ENCODE results near the gene KCNJ14.

Gene KCNJ14

GRCh38 chr19:48496959-48497727 lies 41.8 kb downstream of the KCNJ14 start:
- H3K9me3 ChIP-seq (ENCODE audit: control insufficient read depth, low read length) = no peaks in the 10 kb centered on the region
- no peaks in the 10 kb centered on the region for H3K36me3 ChIP-seq (ENCODE audit: control insufficient read depth, insufficient read depth, low read length)
- 94% methylated on average over 45 of the region's 45 CpGs for WGBS, 2 experiments
- peaks cover 20% of the 10 kb centered on the region for H3K27me3 ChIP-seq (ENCODE audit: control insufficient read depth, insufficient read depth, low read length, poor library complexity, severe bottlenecking)
- no peak overlapping the region for H3K27ac ChIP-seq (ENCODE audit: insufficient read depth, low read depth, low read length, poor library complexity, severe bottlenecking)
- no peaks in the 10 kb centered on the region for H3K4me1 ChIP-seq (ENCODE audit: control insufficient read depth, insufficient read depth, low read length)
- no peak overlapping the region for H3K4me3 ChIP-seq (ENCODE audit: insufficient read depth, low read depth, low read length)

- 94% methylated on average over 46 of the region's 46 CpGs for WGBS, 2 experiments
- H3K27me3 ChIP-seq (ENCODE audit: control insufficient read depth, insufficient read depth, low read length, poor library complexity, severe bottlenecking) = peaks cover 19% of the 10 kb centered on the region
- peaks cover 4% of the 10 kb centered on the region for H3K4me1 ChIP-seq (ENCODE audit: control insufficient read depth, insufficient read depth, low read length)
- no peaks in the 10 kb centered on the region for H3K36me3 ChIP-seq (ENCODE audit: control insufficient read depth, insufficient read depth, low read length)
- no peak overlapping the region for H3K27ac ChIP-seq (ENCODE audit: insufficient read depth, low read depth, low read length, poor library complexity, severe bottlenecking)
- no peak overlapping the region for H3K4me3 ChIP-seq (ENCODE audit: insufficient read depth, low read depth, low read length)
- no peaks in the 10 kb centered on the region for H3K9me3 ChIP-seq (ENCODE audit: control insufficient read depth, low read length)
Measured at GRCh38 chr19:48497728-48498594, 42.6 kb downstream of the KCNJ14 start.

GRCh38 chr19:48498595-48499311 lies 43.4 kb downstream of the KCNJ14 start:
- 90 to 93% methylated on average over 59 of the region's 59 CpGs for whole genome bisulfite sequencing, 2 experiments
- Histone ChIP-seq H3K27me3 (ENCODE audit: control insufficient read depth, insufficient read depth, low read length, poor library complexity, severe bottlenecking) (peaks cover 19% of the 10 kb centered on the region), H3K4me1 (ENCODE audit: control insufficient read depth, insufficient read depth, low read length) (peaks cover 4% of the 10 kb centered on the region), H3K27ac (ENCODE audit: insufficient read depth, low read depth, low read length, poor library complexity, severe bottlenecking) (no peak overlapping the region), H3K9me3 (ENCODE audit: control insufficient read depth, low read length) (no peaks in the 10 kb centered on the region), H3K36me3 (ENCODE audit: control insufficient read depth, insufficient read depth, low read length) (no peaks in the 10 kb centered on the region), H3K4me3 (ENCODE audit: insufficient read depth, low read depth, low read length) (no peak overlapping the region)

GRCh38 chr19:48499316-48500090 lies 44.1 kb downstream of the KCNJ14 start:
- H3K36me3 ChIP-seq (ENCODE audit: control insufficient read depth, insufficient read depth, low read length) = no peaks in the 10 kb centered on the region
- peaks cover 4% of the 10 kb centered on the region for H3K4me1 ChIP-seq (ENCODE audit: control insufficient read depth, insufficient read depth, low read length)
- H3K4me3 ChIP-seq (ENCODE audit: insufficient read depth, low read depth, low read length) = no peak overlapping the region
- H3K27ac ChIP-seq (ENCODE audit: insufficient read depth, low read depth, low read length, poor library complexity, severe bottlenecking) = no peak overlapping the region
- H3K27me3 ChIP-seq (ENCODE audit: control insufficient read depth, insufficient read depth, low read length, poor library complexity, severe bottlenecking) = peaks cover 13% of the 10 kb centered on the region
- no peaks in the 10 kb centered on the region for H3K9me3 ChIP-seq (ENCODE audit: control insufficient read depth, low read length)
- WGBS, 2 experiments = 91 to 92% methylated on average over 44 of the region's 44 CpGs

- Histone ChIP-seq H3K27me3 (ENCODE audit: control insufficient read depth, insufficient read depth, low read length, poor library complexity, severe bottlenecking) (peaks cover under 1% of the 10 kb centered on the region), H3K36me3 (ENCODE audit: control insufficient read depth, insufficient read depth, low read length) (no peaks in the 10 kb centered on the region), H3K9me3 (ENCODE audit: control insufficient read depth, low read length) (no peaks in the 10 kb centered on the region), H3K27ac (ENCODE audit: insufficient read depth, low read depth, low read length, poor library complexity, severe bottlenecking) (no peak overlapping the region), H3K4me3 (ENCODE audit: insufficient read depth, low read depth, low read length) (peak overlapping the region; percentile 39), H3K4me1 (ENCODE audit: control insufficient read depth, insufficient read depth, low read length) (peaks cover 4% of the 10 kb centered on the region)
- WGBS, 2 experiments = 54% methylated on average over 32 of the region's 32 CpGs
Measured at GRCh38 chr19:48500830-48501493, 45.6 kb downstream of the KCNJ14 start.

GRCh38 chr19:48501494-48502349 lies 46.3 kb downstream of the KCNJ14 start:
- no peaks in the 10 kb centered on the region for H3K27me3 ChIP-seq (ENCODE audit: control insufficient read depth, insufficient read depth, low read length, poor library complexity, severe bottlenecking)
- H3K4me3 ChIP-seq (ENCODE audit: insufficient read depth, low read depth, low read length) = peak overlapping the region; percentile 39
- H3K27ac ChIP-seq (ENCODE audit: insufficient read depth, low read depth, low read length, poor library complexity, severe bottlenecking) = no peak overlapping the region
- 1 to 2% methylated on average over 20 of the region's 20 CpGs for WGBS, 2 experiments
- H3K9me3 ChIP-seq (ENCODE audit: control insufficient read depth, low read length) = no peaks in the 10 kb centered on the region
- H3K36me3 ChIP-seq (ENCODE audit: control insufficient read depth, insufficient read depth, low read length) = no peaks in the 10 kb centered on the region
- peaks cover 4% of the 10 kb centered on the region for H3K4me1 ChIP-seq (ENCODE audit: control insufficient read depth, insufficient read depth, low read length)

- H3K27me3 ChIP-seq (ENCODE audit: control insufficient read depth, insufficient read depth, low read length, poor library complexity, severe bottlenecking) = no peaks in the 10 kb centered on the region
- H3K9me3 ChIP-seq (ENCODE audit: control insufficient read depth, low read length) = no peaks in the 10 kb centered on the region
- WGBS, 2 experiments = 29 to 30% methylated on average over 27 of the region's 27 CpGs
- H3K4me3 ChIP-seq (ENCODE audit: insufficient read depth, low read depth, low read length) = peak overlapping the region; percentile 28
- no peak overlapping the region for H3K27ac ChIP-seq (ENCODE audit: insufficient read depth, low read depth, low read length, poor library complexity, severe bottlenecking)
- peaks cover 4% of the 10 kb centered on the region for H3K4me1 ChIP-seq (ENCODE audit: control insufficient read depth, insufficient read depth, low read length)
- H3K36me3 ChIP-seq (ENCODE audit: control insufficient read depth, insufficient read depth, low read length) = no peaks in the 10 kb centered on the region
Measured at GRCh38 chr19:48502350-48503018, 47.1 kb downstream of the KCNJ14 start.

- Histone ChIP-seq H3K9me3 (ENCODE audit: control insufficient read depth, low read length) (no peaks in the 10 kb centered on the region), H3K4me3 (ENCODE audit: insufficient read depth, low read depth, low read length) (no peak overlapping the region), H3K27ac (ENCODE audit: insufficient read depth, low read depth, low read length, poor library complexity, severe bottlenecking) (no peak overlapping the region), H3K27me3 (ENCODE audit: control insufficient read depth, insufficient read depth, low read length, poor library complexity, severe bottlenecking) (peaks cover under 1% of the 10 kb centered on the region), H3K4me1 (ENCODE audit: control insufficient read depth, insufficient read depth, low read length) (peaks cover 4% of the 10 kb centered on the region), H3K36me3 (ENCODE audit: control insufficient read depth, insufficient read depth, low read length) (no peaks in the 10 kb centered on the region)
- WGBS, 2 experiments = 92 to 95% methylated on average over 5 of the region's 5 CpGs
Measured at GRCh38 chr19:48506138-48506733, 50.9 kb downstream of the KCNJ14 start.
